Endodermal cell (in vitro differentiated cells): ENCODE data around the gene SLC25A41. TPM values are rescaled to one million over a fixed set of nuclear protein-coding genes. Genes with fewer than 3 reads are reported as not detected.
A peak's percentile ranks its signal among the peaks of the same experiment; 100 is the strongest.

Source experiments
- DNase-seq: peaks from one replicate; pipeline ENCODE4 v3.0.0-alpha.2; 2017
- H3K27ac ChIP-seq: 2 replicates; pipeline ENCODE4 v1.5.1; 2013; ENCODE audit warnings: mild to moderate bottlenecking, low read depth, low read length, moderate library complexity
- H3K27me3 ChIP-seq: 2 replicates; pipeline ENCODE4 v1.6.1; 2013; ENCODE audit warnings: mild to moderate bottlenecking, low read length, moderate library complexity; ENCODE audit not compliant: insufficient read depth, control insufficient read depth, poor library complexity, severe bottlenecking
- H3K36me3 ChIP-seq: 2 replicates; pipeline ENCODE4 v1.7.0; 2013; ENCODE audit warnings: mild to moderate bottlenecking, low read length, moderate library complexity; ENCODE audit not compliant: control insufficient read depth, insufficient read depth
- H3K4me1 ChIP-seq: one replicate; pipeline ENCODE4 v1.7.0; 2013; ENCODE audit warnings: low read length; ENCODE audit not compliant: control insufficient read depth, insufficient read depth
- H3K4me3 ChIP-seq: 2 replicates; pipeline ENCODE4 v1.5.1; 2013; ENCODE audit warnings: mild to moderate bottlenecking, low read length, moderate library complexity
- H3K9ac ChIP-seq: 2 replicates; pipeline ENCODE4 v1.6.1; 2013; ENCODE audit warnings: mild to moderate bottlenecking, low read length, moderate library complexity; ENCODE audit not compliant: poor library complexity, severe bottlenecking; ENCODE audit errors: extremely low read depth
- H3K9me3 ChIP-seq: 2 replicates; pipeline ENCODE4 v1.6.1; 2013; ENCODE audit warnings: mild to moderate bottlenecking, low read length, moderate library complexity; ENCODE audit not compliant: control insufficient read depth
- H3K27ac Mint-ChIP-seq: 2 replicates; pipeline ENCODE4 v1.8.0; 2020; ENCODE audit warnings: mixed read lengths
- H3K27me3 Mint-ChIP-seq: 2 replicates; pipeline ENCODE4 v1.8.0; 2021; ENCODE audit warnings: mild to moderate bottlenecking, mixed read lengths; ENCODE audit not compliant: insufficient read depth
- H3K36me3 Mint-ChIP-seq: 2 replicates; pipeline ENCODE4 v1.8.0; 2020; ENCODE audit warnings: low read depth, mixed read lengths
- H3K4me1 Mint-ChIP-seq: 2 replicates; pipeline ENCODE4 v1.8.0; 2020; ENCODE audit warnings: mixed read lengths
- H3K4me3 Mint-ChIP-seq: 2 replicates; pipeline ENCODE4 v1.8.0; 2020; ENCODE audit warnings: mild to moderate bottlenecking, moderate library complexity, mixed read lengths
- H3K9me3 Mint-ChIP-seq: 2 replicates; pipeline ENCODE4 v1.8.0; 2020; ENCODE audit warnings: mild to moderate bottlenecking, mixed read lengths
- WGBS, 2 experiments: methylation state at CpG; one replicate each; pipeline versions ENCODE4 v1.1.5 to v1.1.7; 2013; ENCODE audit warnings: missing lambda C conversion rate in 2 of 2, mixed read lengths in 1 of 2; ENCODE audit not compliant: insufficient coverage in 1 of 2, insufficient read length in 1 of 2; 5-methylcytosine and 5-hydroxymethylcytosine counted together
- total RNA-seq, 2 donors: library from RNA; stranded (reverse); fragmentation: NEBNext Ultra II Directional in 1 of 2; extraction: Animal tissue kit (Norgen Biotek cat#: 25700) in 1 of 2; gene quantifications; 2 replicates in 1 of 2; 3 replicates in 1 of 2; pipeline ENCODE4 v1.2.1, GENCODE V29; 2021
- TF ChIP-seq, protein P1 (sequence below): fragments of 200-600 bp; sonication (generic); conservative IDR thresholded peaks from 2 replicates; pipeline ENCODE4 v1.5.0; 2021; ENCODE audit warnings: antibody characterized with exemption, mild to moderate bottlenecking

The SLC25A41 gene
- total RNA-seq, 2 donors from 2014 or later, result 0.46 TPM; not detected in 1

DNA sequence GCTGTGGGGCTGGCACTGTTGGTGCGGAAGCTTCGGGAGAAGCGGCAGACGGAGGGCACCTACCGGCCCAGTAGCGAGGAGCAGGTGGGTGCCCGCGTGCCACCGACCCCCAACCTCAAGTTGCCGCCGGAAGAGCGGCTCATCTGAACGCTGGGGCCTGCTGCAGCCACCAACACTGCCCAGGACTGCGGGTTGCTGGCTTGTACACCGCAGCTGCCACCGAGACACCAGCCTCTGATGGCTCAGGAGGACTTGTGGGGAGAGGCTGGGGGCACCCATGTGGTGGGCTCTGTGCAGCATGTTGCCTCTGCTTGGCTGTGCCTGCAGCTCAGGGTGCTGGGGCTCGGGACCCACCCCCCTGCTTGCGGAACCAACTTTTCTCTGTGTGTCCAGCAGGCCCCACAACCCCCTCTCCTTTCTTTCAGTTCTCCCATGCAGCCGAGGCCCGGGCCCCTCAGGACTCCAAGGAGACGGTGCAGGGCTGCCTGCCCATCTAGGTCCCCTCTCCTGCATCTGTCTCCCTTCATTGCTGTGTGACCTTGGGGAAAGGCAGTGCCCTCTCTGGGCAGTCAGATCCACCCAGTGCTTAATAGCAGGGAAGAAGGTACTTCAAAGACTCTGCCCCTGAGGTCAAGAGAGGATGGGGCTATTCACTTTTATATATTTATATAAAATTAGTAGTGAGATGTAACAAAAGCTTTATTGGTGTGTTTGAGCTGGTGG, 33.1 kb upstream of the SLC25A41 start:
- H3K27me3 Mint-ChIP-seq, result peaks cover 15% of the 10 kb centered on the region
- H3K4me1 Mint-ChIP-seq, result peaks cover 32% of the 10 kb centered on the region
- no peak overlapping the region for H3K4me3 ChIP-seq
- peaks cover 6% of the 10 kb centered on the region for H3K4me1 ChIP-seq
- 93 to 95% methylated on average over 16 to 21 of the region's 21 CpGs for WGBS, 2 experiments
- H3K27ac ChIP-seq, result no peak overlapping the region
- no peaks in the 10 kb centered on the region for H3K9me3 ChIP-seq
- peaks cover 10% of the 10 kb centered on the region for H3K36me3 ChIP-seq
- TF ChIP-seq, protein P1, sequence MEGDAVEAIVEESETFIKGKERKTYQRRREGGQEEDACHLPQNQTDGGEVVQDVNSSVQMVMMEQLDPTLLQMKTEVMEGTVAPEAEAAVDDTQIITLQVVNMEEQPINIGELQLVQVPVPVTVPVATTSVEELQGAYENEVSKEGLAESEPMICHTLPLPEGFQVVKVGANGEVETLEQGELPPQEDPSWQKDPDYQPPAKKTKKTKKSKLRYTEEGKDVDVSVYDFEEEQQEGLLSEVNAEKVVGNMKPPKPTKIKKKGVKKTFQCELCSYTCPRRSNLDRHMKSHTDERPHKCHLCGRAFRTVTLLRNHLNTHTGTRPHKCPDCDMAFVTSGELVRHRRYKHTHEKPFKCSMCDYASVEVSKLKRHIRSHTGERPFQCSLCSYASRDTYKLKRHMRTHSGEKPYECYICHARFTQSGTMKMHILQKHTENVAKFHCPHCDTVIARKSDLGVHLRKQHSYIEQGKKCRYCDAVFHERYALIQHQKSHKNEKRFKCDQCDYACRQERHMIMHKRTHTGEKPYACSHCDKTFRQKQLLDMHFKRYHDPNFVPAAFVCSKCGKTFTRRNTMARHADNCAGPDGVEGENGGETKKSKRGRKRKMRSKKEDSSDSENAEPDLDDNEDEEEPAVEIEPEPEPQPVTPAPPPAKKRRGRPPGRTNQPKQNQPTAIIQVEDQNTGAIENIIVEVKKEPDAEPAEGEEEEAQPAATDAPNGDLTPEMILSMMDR, result no peak
- H3K9ac ChIP-seq, result no peak overlapping the region
- H3K36me3 Mint-ChIP-seq, result peaks cover 43% of the 10 kb centered on the region
- peaks cover 15% of the 10 kb centered on the region for H3K27me3 ChIP-seq
- no peaks in the 10 kb centered on the region for H3K9me3 Mint-ChIP-seq
- H3K27ac Mint-ChIP-seq, result no peak overlapping the region
- no peak overlapping the region for H3K4me3 Mint-ChIP-seq
- no peak for DNase-seq

GRCh38 chr19:6465663-6466062, 32.1 kb upstream of the SLC25A41 start:
- no peak overlapping the region for H3K27ac ChIP-seq
- peaks cover 10% of the 10 kb centered on the region for H3K36me3 ChIP-seq
- H3K27ac Mint-ChIP-seq, result no peak overlapping the region
- TF ChIP-seq, protein P1, result no peak
- H3K27me3 ChIP-seq, result peaks cover 15% of the 10 kb centered on the region
- H3K9me3 ChIP-seq, result no peaks in the 10 kb centered on the region
- peaks cover 28% of the 10 kb centered on the region for H3K4me1 Mint-ChIP-seq
- peak overlapping the region; percentile 81 for H3K4me3 Mint-ChIP-seq
- no peaks in the 10 kb centered on the region for H3K9me3 Mint-ChIP-seq
- no peak overlapping the region for H3K9ac ChIP-seq
- WGBS, 2 experiments, result 91 to 95% methylated on average over 8 of the region's 8 CpGs
- H3K36me3 Mint-ChIP-seq, result peaks cover 43% of the 10 kb centered on the region
- no peak for DNase-seq
- H3K4me3 ChIP-seq, result no peak overlapping the region
- H3K4me1 ChIP-seq, result peaks cover 6% of the 10 kb centered on the region
- H3K27me3 Mint-ChIP-seq, result peaks cover 15% of the 10 kb centered on the region

DNA sequence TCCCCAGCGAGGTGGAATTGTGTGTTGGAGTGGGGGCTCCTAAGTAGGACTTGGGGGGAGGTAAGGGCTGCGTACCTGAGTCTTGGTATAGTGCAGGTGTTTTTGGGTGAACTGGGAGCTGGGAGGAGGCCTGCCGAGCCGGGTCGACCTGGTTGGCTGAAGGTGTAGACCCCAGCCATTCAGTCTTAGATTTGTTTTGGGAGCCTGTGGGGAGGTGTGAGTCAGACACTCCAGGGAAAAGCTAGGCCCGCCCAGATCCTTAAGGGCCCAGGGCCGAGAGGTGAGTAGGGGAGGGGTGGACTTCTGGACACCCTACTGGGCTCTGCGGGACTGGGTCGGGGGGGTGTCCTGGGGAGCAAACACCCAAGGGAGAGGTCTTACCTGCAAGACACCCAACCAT, 31.4 kb upstream of the SLC25A41 start:
- peak overlapping the region; percentile 88 for H3K27ac Mint-ChIP-seq
- no peaks in the 10 kb centered on the region for H3K9me3 Mint-ChIP-seq
- peaks cover 26% of the 10 kb centered on the region for H3K4me1 Mint-ChIP-seq
- peaks cover 10% of the 10 kb centered on the region for H3K36me3 ChIP-seq
- DNase-seq, result peak; percentile 56
- peaks cover 43% of the 10 kb centered on the region for H3K36me3 Mint-ChIP-seq
- peaks cover 15% of the 10 kb centered on the region for H3K27me3 ChIP-seq
- peak overlapping the region; percentile 81 for H3K4me3 Mint-ChIP-seq
- 55 to 58% methylated on average over 4 to 9 of the region's 9 CpGs for WGBS, 2 experiments
- H3K9ac ChIP-seq, result peak overlapping the region; percentile 49
- no peak overlapping the region for H3K27ac ChIP-seq
- H3K27me3 Mint-ChIP-seq, result peaks cover 17% of the 10 kb centered on the region
- H3K9me3 ChIP-seq, result no peaks in the 10 kb centered on the region
- H3K4me3 ChIP-seq, result peak overlapping the region; percentile 83
- peaks cover 6% of the 10 kb centered on the region for H3K4me1 ChIP-seq
- TF ChIP-seq, protein P1, result no peak
